HepG2 (cell line): Measurements from ENCODE around the gene NTMT1. TPM values are rescaled to one million over a fixed set of nuclear protein-coding genes. Genes with fewer than 3 reads are reported as not detected.

Experiments used
- ARID5B ChIP-seq: IDR thresholded peaks from 2 replicates; pipeline ENCODE4 v1.4.0; 2020; ENCODE audit warnings: mild to moderate bottlenecking, missing genetic modification reagents
- CEBPB ChIP-seq: IDR thresholded peaks from 2 replicates; pipeline ENCODE4 v1.6.1; 2011; ENCODE audit warnings: low read depth, low read length, improper control_type of control experiment, borderline replicate concordance
- GLI4 ChIP-seq: sonication (generic); formaldehyde crosslinking; IDR thresholded peaks from 2 replicates; pipeline ENCODE4 v1.5.1; 2020; ENCODE audit warnings: missing genetic modification reagents, mild to moderate bottlenecking, moderate library complexity, borderline replicate concordance
- HBP1 ChIP-seq: IDR thresholded peaks from 2 replicates; pipeline ENCODE4 v1.6.1; 2016; ENCODE audit warnings: low read depth, control low read depth
- HOXA3 ChIP-seq: sonication (generic); formaldehyde crosslinking; IDR thresholded peaks from 2 replicates; pipeline ENCODE4 v1.5.0; 2020; ENCODE audit warnings: missing genetic modification reagents
- IKZF4 ChIP-seq: sonication (generic); formaldehyde crosslinking; IDR thresholded peaks from 2 replicates; pipeline ENCODE4 v1.5.1; 2020; ENCODE audit warnings: borderline replicate concordance, mild to moderate bottlenecking, low read depth, missing genetic modification reagents; ENCODE audit errors: not compliant biosample characterization
- JDP2 ChIP-seq: sonication (generic); formaldehyde crosslinking; IDR thresholded peaks from 2 replicates; pipeline ENCODE4 v1.8.1; 2022; ENCODE audit warnings: missing genetic modification reagents, borderline replicate concordance
- KLF13 ChIP-seq: sonication (generic); formaldehyde crosslinking; IDR thresholded peaks from 2 replicates; pipeline ENCODE4 v1.4.0; 2020; ENCODE audit warnings: mild to moderate bottlenecking, missing genetic modification reagents
- MAFF ChIP-seq: IDR thresholded peaks from 2 replicates; pipeline ENCODE4 v1.6.1; 2011; ENCODE audit warnings: low read depth, low read length, improper control_type of control experiment
- NFKBIZ ChIP-seq: IDR thresholded peaks from 2 replicates; pipeline ENCODE4 v1.6.1; 2018; ENCODE audit warnings: missing genetic modification reagents, missing compliant biosample characterization
- SAP130 ChIP-seq: IDR thresholded peaks from 2 replicates; pipeline ENCODE4 v1.6.1; 2016; ENCODE audit warnings: low read depth
- ZBTB44 ChIP-seq: sonication (generic); formaldehyde crosslinking; IDR thresholded peaks from 2 replicates; pipeline ENCODE4 v1.4.0; 2020; ENCODE audit warnings: missing genetic modification reagents
- ZBTB7B ChIP-seq: sonication (generic); formaldehyde crosslinking; IDR thresholded peaks from 2 replicates; pipeline ENCODE4 v1.4.0; 2020; ENCODE audit warnings: missing genetic modification reagents
- ZNF333 ChIP-seq: sonication (generic); formaldehyde crosslinking; IDR thresholded peaks from 2 replicates; pipeline ENCODE4 v1.4.0; 2020; ENCODE audit warnings: mild to moderate bottlenecking, missing genetic modification reagents, borderline replicate concordance
- ZNF414 ChIP-seq: sonication (generic); formaldehyde crosslinking; IDR thresholded peaks from 2 replicates; pipeline ENCODE4 v1.5.0; 2020; ENCODE audit warnings: missing genetic modification reagents
- ZNF530 ChIP-seq: sonication (generic); formaldehyde crosslinking; IDR thresholded peaks from 2 replicates; pipeline ENCODE4 v1.5.0; 2020; ENCODE audit warnings: low read depth, mild to moderate bottlenecking, missing genetic modification reagents
- ZNF639 ChIP-seq: conservative IDR thresholded peaks from 2 replicates; pipeline ENCODE4 v1.6.1; 2018; ENCODE audit warnings: missing genetic modification reagents
- ZNF850 ChIP-seq: sonication (generic); formaldehyde crosslinking; conservative IDR thresholded peaks from 2 replicates; pipeline ENCODE4 v1.9.0; 2021; ENCODE audit warnings: mild to moderate bottlenecking, missing genetic modification reagents
- polyA plus RNA-seq, 8 experiments: library from polyadenylated mRNA; depleted of rRNA in 3 of 8; stranded (reverse) in 7 of 8; unstranded in 1 of 8; fragments of >200 nt; fragmentation: Illumina TruSeq in 4 of 8; extraction: Trizol in 4 of 8; gene quantifications; 2 replicates each; pipeline versions ENCODE4 v1.2.1 to v1.2.3, GENCODE V29; 2011 to 2016; ENCODE audit warnings: low read depth in 4 of 8, missing spikeins in 1 of 8, mixed read lengths in 1 of 8; ENCODE audit not compliant: insufficient read depth in 1 of 8
- total RNA-seq, 5 experiments: library from RNA; depleted of rRNA; stranded (reverse); fragments of >200 nt; fragmentation: Illumina TruSeq; extraction: Trizol; gene quantifications; 2 replicates each; pipeline ENCODE4 v1.2.3, GENCODE V29; 2016; ENCODE audit warnings: low read depth in 1 of 5

The NTMT1 gene
- total and polyA plus RNA-seq, 2 of the 13 experiments (the other 11 are each of a cell fraction or from before 2014, with no cell fraction given), result 49.1 to 53.8 TPM

- TF ChIP-seq NFKBIZ (no peak), KLF13 (no peak), ZNF639 (no peak), ZNF850 (no peak), SAP130 (CRISPR knock-in tag) (peak; percentile 65), HOXA3 (CRISPR knock-in tag) (peak; percentile 40; the same call in 1 of the 2 replicates), HBP1 (CRISPR knock-in tag) (no peak), IKZF4 (CRISPR knock-in tag) (no peak), ZNF414 (CRISPR knock-in tag) (no peak), MAFF (no peak), ZBTB44 (no peak), CEBPB (peak; percentile 80), ZBTB7B (CRISPR knock-in tag) (no peak), ZNF530 (no peak), ARID5B (CRISPR knock-in tag) (0 out of 2 replicates have a peak, but pooled peaks have one; percentile 19), ZNF333 (no peak), GLI4 (0 out of 2 replicates have a peak, but pooled peaks have one; percentile 42), JDP2 (no peak)
These were observed 1.0 kb upstream of the NTMT1 start (continued) for GRCh38 chr9:129624947-129625346.
